ENCODE measurements around the gene TLN1. TPM values are rescaled to one million over a fixed set of nuclear protein-coding genes. Genes with fewer than 3 reads are reported as not detected.

The TLN1 gene
- total RNA-seq, 1 experiment from 2014 or later = 109 TPM

DNA sequence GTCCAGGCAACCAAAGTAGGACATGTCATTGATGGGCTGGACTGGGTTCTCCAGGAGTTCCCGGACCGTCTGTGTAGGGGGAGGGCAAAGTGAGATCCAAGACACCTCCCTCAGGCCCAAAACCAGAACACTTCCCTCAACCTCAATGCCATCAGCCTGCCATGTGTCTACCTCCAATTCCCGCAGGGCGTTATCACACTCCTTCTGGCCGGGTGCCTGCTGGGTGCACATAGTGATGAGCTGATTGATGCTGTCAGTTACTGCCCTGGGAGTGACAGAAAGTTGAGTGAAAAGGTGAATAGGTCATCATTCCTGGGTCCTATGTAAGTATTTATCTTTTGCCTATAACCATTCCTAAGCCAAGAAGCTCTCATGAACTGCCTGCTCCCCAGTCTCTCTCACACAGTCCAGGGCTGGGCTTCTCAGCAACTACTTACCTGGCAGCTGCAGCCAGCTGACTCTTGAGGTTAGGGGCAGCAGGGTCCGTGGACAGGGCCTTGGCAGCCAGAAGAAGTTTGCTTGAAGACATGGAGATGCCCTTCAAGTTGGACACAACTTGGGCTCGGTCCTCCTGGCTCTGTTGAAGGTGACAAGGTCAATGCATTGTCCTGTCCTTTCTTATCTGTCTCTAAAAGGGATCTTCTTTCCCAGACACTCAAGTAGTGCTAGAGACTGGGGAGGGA lies 21.0 kb downstream of the TLN1 start:
- peaks cover 82% of the 10 kb centered on the region for H3K36me3 Mint-ChIP-seq
- H3K9me3 Mint-ChIP-seq = no peaks in the 10 kb centered on the region
- no peak for ATAC-seq
- no peak for DNase-seq (ENCODE audit: low spot score)
- CTCF ChIA-PET = interaction anchor here (4.1 kb wide), 1 partner anchor 14 kb away, joined by 29 read pairs; no protein-coding TSS in a partner anchor
- no peak for TF ChIP-seq NFYB (CRISPR knock-in tag; conservative IDR thresholded peaks at IDR 0.05; ENCODE audit: low read depth)
- no peaks in the 10 kb centered on the region for H3K4me1 Mint-ChIP-seq
- no peak overlapping the region for H3K27ac Mint-ChIP-seq
- no peaks in the 10 kb centered on the region for H3K27me3 Mint-ChIP-seq (ENCODE audit: low read depth)
- POLR2A ChIA-PET = no interaction called here
- no peak overlapping the region for H3K4me3 Mint-ChIP-seq

DNA sequence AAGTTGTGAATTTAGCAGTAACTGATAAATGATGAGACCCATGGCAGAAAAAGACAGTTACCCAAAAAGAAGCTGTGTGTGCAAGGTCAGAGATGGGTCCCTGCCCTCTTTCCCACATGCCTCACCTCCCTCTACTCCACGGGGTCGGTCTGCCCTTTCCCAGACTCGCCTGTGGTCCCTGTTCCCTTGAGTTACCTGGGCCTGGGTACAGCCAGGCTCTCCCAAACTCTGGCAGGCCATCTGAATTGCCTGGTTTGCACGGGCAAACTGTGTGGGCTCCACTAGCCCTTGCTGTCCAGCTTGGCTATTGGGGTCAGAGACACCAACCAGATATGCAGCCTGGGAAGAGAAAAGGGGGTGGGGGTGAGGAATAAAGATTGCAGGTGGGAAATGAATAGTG lies 23.8 kb downstream of the TLN1 start:
- ChIA-PET POLR2A (no interaction called here), CTCF (interaction anchor here (1.7 kb wide), 1 partner anchor 11 kb away, joined by 5 read pairs; no protein-coding TSS in a partner anchor)
- no peaks in the 10 kb centered on the region for H3K27me3 Mint-ChIP-seq (ENCODE audit: low read depth)
- no peak overlapping the region for H3K27ac Mint-ChIP-seq
- ATAC-seq (no peak), DNase-seq (ENCODE audit: low spot score) (no peak)
- H3K9me3 Mint-ChIP-seq = no peaks in the 10 kb centered on the region
- H3K4me3 Mint-ChIP-seq = no peak overlapping the region
- peaks cover 84% of the 10 kb centered on the region for H3K36me3 Mint-ChIP-seq
- TF ChIP-seq ZNF396 (CRISPR knock-in tag; IDR thresholded peaks at IDR 0.05; ENCODE audit: borderline replicate concordance) (no peak), NR3C1 (CRISPR knock-in tag; conservative IDR thresholded peaks at IDR 0.05; ENCODE audit: low read depth) (no peak), HMGA2 (CRISPR knock-in tag; IDR thresholded peaks at IDR 0.05) (no peak), ZNF138 (CRISPR knock-in tag; conservative IDR thresholded peaks at IDR 0.05) (no peak), TCF7 (CRISPR knock-in tag; IDR thresholded peaks at IDR 0.05; ENCODE audit: low read depth) (no peak), ZNF416 (CRISPR knock-in tag; IDR thresholded peaks at IDR 0.05) (no peak), KAT7 (CRISPR knock-in tag; IDR thresholded peaks at IDR 0.05; ENCODE audit: borderline replicate concordance) (no peak), ZNF423 (CRISPR knock-in tag; IDR thresholded peaks at IDR 0.05) (no peak)
- H3K4me1 Mint-ChIP-seq = no peaks in the 10 kb centered on the region

DNA sequence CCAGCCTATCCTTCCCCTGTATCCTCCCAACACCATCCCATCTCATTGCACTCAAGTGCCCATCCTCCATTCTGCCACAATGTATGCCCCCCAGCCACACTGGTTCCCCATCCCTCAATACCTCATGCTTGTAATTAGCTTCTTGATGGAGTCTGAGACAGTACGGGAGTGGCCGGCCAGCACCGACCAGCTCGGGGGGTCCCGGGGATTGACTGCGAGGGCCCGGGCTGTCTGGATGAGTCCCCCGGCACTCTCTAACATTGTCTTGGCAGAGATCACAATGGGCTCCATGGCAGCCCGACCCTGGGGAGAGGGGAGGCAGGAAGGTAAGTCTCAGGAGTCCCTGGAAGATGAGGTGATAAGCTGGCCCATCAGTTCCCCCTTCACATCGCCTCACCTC lies 25.0 kb downstream of the TLN1 start:
- Mint-ChIP-seq H3K9me3 (no peaks in the 10 kb centered on the region), H3K27ac (no peak overlapping the region), H3K27me3 (ENCODE audit: low read depth) (no peaks in the 10 kb centered on the region), H3K4me3 (no peak overlapping the region), H3K4me1 (no peaks in the 10 kb centered on the region), H3K36me3 (peaks cover 83% of the 10 kb centered on the region)
- POLR2A ChIA-PET = no interaction called here
- no peak for DNase-seq (ENCODE audit: low spot score)
- ATAC-seq = no peak
- no peak for TF ChIP-seq TEAD4 (CRISPR knock-in tag; IDR thresholded peaks at IDR 0.05)
- TF ChIP-seq, protein P1, sequence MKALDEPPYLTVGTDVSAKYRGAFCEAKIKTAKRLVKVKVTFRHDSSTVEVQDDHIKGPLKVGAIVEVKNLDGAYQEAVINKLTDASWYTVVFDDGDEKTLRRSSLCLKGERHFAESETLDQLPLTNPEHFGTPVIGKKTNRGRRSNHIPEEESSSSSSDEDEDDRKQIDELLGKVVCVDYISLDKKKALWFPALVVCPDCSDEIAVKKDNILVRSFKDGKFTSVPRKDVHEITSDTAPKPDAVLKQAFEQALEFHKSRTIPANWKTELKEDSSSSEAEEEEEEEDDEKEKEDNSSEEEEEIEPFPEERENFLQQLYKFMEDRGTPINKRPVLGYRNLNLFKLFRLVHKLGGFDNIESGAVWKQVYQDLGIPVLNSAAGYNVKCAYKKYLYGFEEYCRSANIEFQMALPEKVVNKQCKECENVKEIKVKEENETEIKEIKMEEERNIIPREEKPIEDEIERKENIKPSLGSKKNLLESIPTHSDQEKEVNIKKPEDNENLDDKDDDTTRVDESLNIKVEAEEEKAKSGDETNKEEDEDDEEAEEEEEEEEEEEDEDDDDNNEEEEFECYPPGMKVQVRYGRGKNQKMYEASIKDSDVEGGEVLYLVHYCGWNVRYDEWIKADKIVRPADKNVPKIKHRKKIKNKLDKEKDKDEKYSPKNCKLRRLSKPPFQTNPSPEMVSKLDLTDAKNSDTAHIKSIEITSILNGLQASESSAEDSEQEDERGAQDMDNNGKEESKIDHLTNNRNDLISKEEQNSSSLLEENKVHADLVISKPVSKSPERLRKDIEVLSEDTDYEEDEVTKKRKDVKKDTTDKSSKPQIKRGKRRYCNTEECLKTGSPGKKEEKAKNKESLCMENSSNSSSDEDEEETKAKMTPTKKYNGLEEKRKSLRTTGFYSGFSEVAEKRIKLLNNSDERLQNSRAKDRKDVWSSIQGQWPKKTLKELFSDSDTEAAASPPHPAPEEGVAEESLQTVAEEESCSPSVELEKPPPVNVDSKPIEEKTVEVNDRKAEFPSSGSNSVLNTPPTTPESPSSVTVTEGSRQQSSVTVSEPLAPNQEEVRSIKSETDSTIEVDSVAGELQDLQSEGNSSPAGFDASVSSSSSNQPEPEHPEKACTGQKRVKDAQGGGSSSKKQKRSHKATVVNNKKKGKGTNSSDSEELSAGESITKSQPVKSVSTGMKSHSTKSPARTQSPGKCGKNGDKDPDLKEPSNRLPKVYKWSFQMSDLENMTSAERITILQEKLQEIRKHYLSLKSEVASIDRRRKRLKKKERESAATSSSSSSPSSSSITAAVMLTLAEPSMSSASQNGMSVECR (CRISPR knock-in tag; IDR thresholded peaks at IDR 0.05; ENCODE audit: borderline replicate concordance) = no peak
- TF ChIP-seq SOX15 (CRISPR knock-in tag; IDR thresholded peaks at IDR 0.05) = no peak
- no peak for TF ChIP-seq NFYB (CRISPR knock-in tag; conservative IDR thresholded peaks at IDR 0.05; ENCODE audit: low read depth)
- TF ChIP-seq TEAD1 (CRISPR knock-in tag; IDR thresholded peaks at IDR 0.05) = no peak
- TF ChIP-seq, protein P2, sequence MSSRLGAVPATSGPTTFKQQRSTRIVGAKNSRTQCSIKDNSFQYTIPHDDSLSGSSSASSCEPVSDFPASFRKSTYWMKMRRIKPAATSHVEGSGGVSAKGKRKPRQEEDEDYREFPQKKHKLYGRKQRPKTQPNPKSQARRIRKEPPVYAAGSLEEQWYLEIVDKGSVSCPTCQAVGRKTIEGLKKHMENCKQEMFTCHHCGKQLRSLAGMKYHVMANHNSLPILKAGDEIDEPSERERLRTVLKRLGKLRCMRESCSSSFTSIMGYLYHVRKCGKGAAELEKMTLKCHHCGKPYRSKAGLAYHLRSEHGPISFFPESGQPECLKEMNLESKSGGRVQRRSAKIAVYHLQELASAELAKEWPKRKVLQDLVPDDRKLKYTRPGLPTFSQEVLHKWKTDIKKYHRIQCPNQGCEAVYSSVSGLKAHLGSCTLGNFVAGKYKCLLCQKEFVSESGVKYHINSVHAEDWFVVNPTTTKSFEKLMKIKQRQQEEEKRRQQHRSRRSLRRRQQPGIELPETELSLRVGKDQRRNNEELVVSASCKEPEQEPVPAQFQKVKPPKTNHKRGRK (CRISPR knock-in tag; IDR thresholded peaks at IDR 0.05; ENCODE audit: borderline replicate concordance) = no peak
- no peak for TF ChIP-seq TP53 (CRISPR knock-in tag; IDR thresholded peaks at IDR 0.05)
- no peak for TF ChIP-seq JAZF1 (CRISPR knock-in tag; IDR thresholded peaks at IDR 0.05)
- no peak for TF ChIP-seq SMAD3 (CRISPR knock-in tag; IDR thresholded peaks at IDR 0.05; ENCODE audit: borderline replicate concordance)
- TF ChIP-seq ZNF416 (CRISPR knock-in tag; IDR thresholded peaks at IDR 0.05) = no peak
- TF ChIP-seq ZBTB21 (CRISPR knock-in tag; IDR thresholded peaks at IDR 0.05; ENCODE audit: borderline replicate concordance) = no peak
- no peak for TF ChIP-seq GABPB1 (CRISPR knock-in tag; IDR thresholded peaks at IDR 0.05)
- TF ChIP-seq, protein P3, sequence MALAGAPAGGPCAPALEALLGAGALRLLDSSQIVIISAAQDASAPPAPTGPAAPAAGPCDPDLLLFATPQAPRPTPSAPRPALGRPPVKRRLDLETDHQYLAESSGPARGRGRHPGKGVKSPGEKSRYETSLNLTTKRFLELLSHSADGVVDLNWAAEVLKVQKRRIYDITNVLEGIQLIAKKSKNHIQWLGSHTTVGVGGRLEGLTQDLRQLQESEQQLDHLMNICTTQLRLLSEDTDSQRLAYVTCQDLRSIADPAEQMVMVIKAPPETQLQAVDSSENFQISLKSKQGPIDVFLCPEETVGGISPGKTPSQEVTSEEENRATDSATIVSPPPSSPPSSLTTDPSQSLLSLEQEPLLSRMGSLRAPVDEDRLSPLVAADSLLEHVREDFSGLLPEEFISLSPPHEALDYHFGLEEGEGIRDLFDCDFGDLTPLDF (CRISPR knock-in tag; IDR thresholded peaks at IDR 0.05) = no peak
- no peak for TF ChIP-seq NR3C1 (CRISPR knock-in tag; conservative IDR thresholded peaks at IDR 0.05; ENCODE audit: low read depth)
- TF ChIP-seq, protein P4, sequence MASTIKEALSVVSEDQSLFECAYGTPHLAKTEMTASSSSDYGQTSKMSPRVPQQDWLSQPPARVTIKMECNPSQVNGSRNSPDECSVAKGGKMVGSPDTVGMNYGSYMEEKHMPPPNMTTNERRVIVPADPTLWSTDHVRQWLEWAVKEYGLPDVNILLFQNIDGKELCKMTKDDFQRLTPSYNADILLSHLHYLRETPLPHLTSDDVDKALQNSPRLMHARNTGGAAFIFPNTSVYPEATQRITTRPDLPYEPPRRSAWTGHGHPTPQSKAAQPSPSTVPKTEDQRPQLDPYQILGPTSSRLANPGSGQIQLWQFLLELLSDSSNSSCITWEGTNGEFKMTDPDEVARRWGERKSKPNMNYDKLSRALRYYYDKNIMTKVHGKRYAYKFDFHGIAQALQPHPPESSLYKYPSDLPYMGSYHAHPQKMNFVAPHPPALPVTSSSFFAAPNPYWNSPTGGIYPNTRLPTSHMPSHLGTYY (CRISPR knock-in tag; IDR thresholded peaks at IDR 0.05) = no peak
- TF ChIP-seq, protein P5, sequence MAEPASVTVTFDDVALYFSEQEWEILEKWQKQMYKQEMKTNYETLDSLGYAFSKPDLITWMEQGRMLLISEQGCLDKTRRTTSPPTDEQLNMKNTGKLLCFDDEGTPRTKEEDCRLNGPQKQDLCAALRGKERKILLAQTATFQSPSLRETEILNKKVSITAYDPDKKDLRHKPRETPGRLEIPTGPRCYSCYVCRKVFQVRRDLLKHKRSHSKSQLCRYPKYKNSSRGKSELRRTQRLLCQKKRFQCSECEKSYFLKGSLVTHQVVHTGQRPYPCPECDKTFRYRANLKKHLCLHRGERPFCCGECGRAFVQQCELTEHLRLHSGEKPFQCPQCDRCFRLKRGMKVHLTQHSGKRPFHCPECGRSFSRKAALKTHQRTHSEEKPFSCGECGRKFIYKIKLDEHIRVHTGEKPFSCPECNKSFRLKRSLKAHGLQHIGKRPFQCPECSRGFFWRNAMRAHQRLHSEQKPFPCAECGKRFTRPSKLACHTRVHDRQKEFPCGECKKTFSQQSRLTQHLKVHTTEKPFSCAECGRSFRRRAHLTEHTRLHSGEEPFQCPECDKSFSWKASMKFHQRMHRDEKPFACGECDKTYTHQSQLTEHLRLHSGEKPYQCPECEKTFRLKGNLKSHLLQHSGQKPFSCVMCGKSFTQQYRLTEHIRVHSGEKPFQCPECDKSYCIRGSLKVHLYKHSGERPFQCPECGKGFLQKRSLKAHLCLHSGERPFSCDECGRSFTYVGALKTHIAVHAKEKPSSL (CRISPR knock-in tag; conservative IDR thresholded peaks at IDR 0.05) = no peak
- CTCF ChIA-PET = interaction anchor here (1.7 kb wide), 1 partner anchor 10 kb away, joined by 5 read pairs; no protein-coding TSS in a partner anchor

Data from WTC11 (cell line).